ENCODE data around the gene WDR7. TPM values are rescaled to one million over a fixed set of nuclear protein-coding genes. Genes with fewer than 3 reads are reported as not detected.

WDR7 gene
- total RNA-seq, 1 donor from 2014 or later: 28.4 TPM

DNA sequence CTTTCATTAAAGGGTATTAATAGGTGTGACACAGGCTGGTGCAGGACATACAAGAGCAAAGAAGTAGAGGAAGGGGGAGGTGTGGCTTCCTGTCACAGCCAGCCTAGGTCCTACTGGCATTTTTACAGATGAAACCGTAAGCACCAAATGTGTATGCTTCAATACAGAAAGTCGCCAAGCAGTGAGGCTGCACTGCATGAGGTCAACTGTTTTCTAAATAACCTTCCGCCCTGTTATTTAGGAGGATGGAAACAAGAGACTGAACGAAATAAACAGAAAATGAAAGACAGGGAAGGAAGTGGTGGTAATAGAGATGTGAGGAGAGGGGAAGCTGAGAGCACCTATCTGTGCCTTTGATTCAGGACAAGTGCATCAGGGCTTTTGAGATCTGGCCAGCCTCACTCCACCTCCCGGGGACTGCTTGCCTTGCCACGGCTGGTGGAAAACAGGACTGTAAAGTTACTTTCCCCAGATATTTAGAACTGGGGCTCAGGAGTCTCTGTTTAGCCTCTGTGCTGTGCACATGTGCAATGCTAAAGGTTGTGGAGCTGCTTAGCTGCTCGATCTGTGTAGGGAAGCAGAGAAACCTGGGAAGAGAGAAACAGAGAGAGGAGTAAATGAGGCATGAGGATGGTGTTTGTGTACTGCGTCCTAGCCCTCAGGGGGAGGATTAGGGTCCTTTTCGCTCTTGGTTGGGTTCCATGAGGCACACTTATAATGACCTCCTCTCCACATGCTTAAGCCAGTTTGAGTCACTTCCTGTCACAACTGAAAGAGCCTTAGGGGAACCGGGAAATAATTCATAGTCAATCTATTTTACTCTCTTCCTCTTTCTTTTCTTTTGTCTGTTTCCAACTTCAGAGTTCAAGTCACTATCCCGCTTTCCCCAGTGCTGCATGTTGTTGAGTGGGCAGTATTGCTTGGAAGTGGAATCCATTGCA lies 433.4 kb downstream of the WDR7 start:
- no peak overlapping the region for H3K4me3 Mint-ChIP-seq
- H3K27me3 Mint-ChIP-seq (ENCODE audit: insufficient read depth): peaks cover under 1% of the 10 kb centered on the region
- H3K27ac Mint-ChIP-seq: no peak overlapping the region
- peaks cover 2% of the 10 kb centered on the region for H3K36me3 Mint-ChIP-seq (ENCODE audit: low read depth)
- intact Hi-C loops (cut with micrococcal nuclease): no loop called here
- no peak for DNase-seq (ENCODE audit: low spot score)
- H3K9me3 Mint-ChIP-seq: peaks cover 17% of the 10 kb centered on the region
- peaks cover 18% of the 10 kb centered on the region for H3K4me1 Mint-ChIP-seq (ENCODE audit: low read depth)

- intact Hi-C loops (cut with micrococcal nuclease): no loop called here
- Mint-ChIP-seq H3K27me3 (ENCODE audit: insufficient read depth) (no peaks in the 10 kb centered on the region), H3K9me3 (peaks cover 16% of the 10 kb centered on the region), H3K4me3 (no peak overlapping the region), H3K36me3 (ENCODE audit: low read depth) (peaks cover 2% of the 10 kb centered on the region), H3K27ac (no peak overlapping the region), H3K4me1 (ENCODE audit: low read depth) (peaks cover 18% of the 10 kb centered on the region)
- DNase-seq (ENCODE audit: low spot score): no peak
These were observed 434.2 kb downstream of the WDR7 start for GRCh38 chr18:57085371-57085770.

- no peaks in the 10 kb centered on the region for H3K36me3 Mint-ChIP-seq (ENCODE audit: low read depth)
- intact Hi-C loops (cut with micrococcal nuclease): no loop called here
These were observed 435.0 kb downstream of the WDR7 start for GRCh38 chr18:57086163-57086562.

More at GRCh38 chr18:57086163-57086562, 435.0 kb downstream of the WDR7 start:
- peaks cover 14% of the 10 kb centered on the region for H3K9me3 Mint-ChIP-seq
- no peak for DNase-seq (ENCODE audit: low spot score)
- peaks cover 18% of the 10 kb centered on the region for H3K4me1 Mint-ChIP-seq (ENCODE audit: low read depth)
- no peaks in the 10 kb centered on the region for H3K27me3 Mint-ChIP-seq (ENCODE audit: insufficient read depth)
- no peak overlapping the region for H3K4me3 Mint-ChIP-seq
- no peak overlapping the region for H3K27ac Mint-ChIP-seq

Other genes starting within 250 kb of the WDR7 start
- 94.2 and 100 TPM in 2 replicates for gene TXNL1, start 12.8 kb upstream of the WDR7 start, total RNA-seq

Measured in activated T-helper 1 cell treated with anti-CD3 and anti-CD28 coated beads, Interleukin-12 subunit alpha, Interleukin-12 subunit beta, Interleukin-2, Interleukin-4 antibody, amounts not matched to agents 30 ng/mL and 10 ng/mL and 1 ng/mL, durations not matched to agents 14 hours and 24 hours and 36 hours (primary cell).